H1 (cell line): Measurements from ENCODE around the gene KRT14. TPM values are rescaled to one million over a fixed set of nuclear protein-coding genes. Genes with fewer than 3 reads are reported as not detected.

ENCODE experiments used
- CTCF ChIA-PET: fragments of 300-600 bp; sonication (Branson Sonifier 250); formaldehyde crosslinking; loops from one replicate; lab custom pipeline; 2021; ENCODE audit not compliant: partially characterized antibody; lab: Charles Lee
- POLR2A ChIA-PET: fragments of 300-600 bp; sonication (Branson Sonifier 250); formaldehyde crosslinking; loops from one replicate; lab custom pipeline; 2021; ENCODE audit warnings: inconsistent platforms; ENCODE audit not compliant: partially characterized antibody; lab: Charles Lee
- DNase-seq, 2 experiments: peaks; one replicate each; pipeline versions ENCODE4 v3.0.0 to v3.0.0-alpha.2; 2010 to 2022; ENCODE audit warnings: low spot score in 2 of 2, low read depth in 1 of 2, mixed read lengths in 1 of 2
- FAIRE-seq: peaks from 2 replicates; lab custom pipeline; 2011; peaks lifted over from hg19 to GRCh38; lab: Jason Lieb, UNC
- H2AFZ ChIP-seq: 2 replicates; pipeline ENCODE4 v1.8.1; 2012; ENCODE audit warnings: low read length, inconsistent platforms
- H2AK5ac ChIP-seq: 2 replicates; pipeline ENCODE4 v1.6.1; 2013; ENCODE audit warnings: low read depth, low read length
- H2BK120ac ChIP-seq: replicated peaks from 2 replicates; pipeline ENCODE3; 2013; ENCODE audit warnings: low read depth, low read length, inconsistent platforms
- H2BK12ac ChIP-seq: 2 replicates; pipeline ENCODE4 v1.6.1; 2013; ENCODE audit warnings: low read depth, low read length
- H2BK15ac ChIP-seq: 2 replicates; pipeline ENCODE4 v1.6.1; 2013; ENCODE audit warnings: low read length
- H2BK20ac ChIP-seq: 2 replicates; pipeline ENCODE4 v1.6.1; 2013; ENCODE audit warnings: low read length
- H2BK5ac ChIP-seq: 2 replicates; pipeline ENCODE4 v1.6.1; 2013; ENCODE audit warnings: low read depth, low read length
- H3K14ac ChIP-seq: 2 replicates; pipeline ENCODE4 v1.6.1; 2013; ENCODE audit warnings: inconsistent platforms; ENCODE audit not compliant: insufficient read length
- H3K18ac ChIP-seq: 2 replicates; pipeline ENCODE4 v1.6.1; 2013; ENCODE audit warnings: low read length; ENCODE audit errors: extremely low read depth
- H3K23ac ChIP-seq: 2 replicates; pipeline ENCODE4 v1.6.1; 2013; ENCODE audit warnings: inconsistent platforms; ENCODE audit not compliant: insufficient read length
- H3K23me2 ChIP-seq: 2 replicates; pipeline ENCODE4 v1.6.1; 2013; ENCODE audit warnings: low read depth, low read length
- H3K27ac ChIP-seq: 2 replicates; pipeline ENCODE4 v1.6.1; 2011; ENCODE audit warnings: low read depth, low read length, inconsistent platforms
- H3K27me3 ChIP-seq, 4 experiments: replicated peaks in 1 of 4; 1 replicate in 1 of 4; 2 replicates in 3 of 4; pipeline versions ENCODE4 v1.6.1 to v1.8.1; 2011 to 2013; ENCODE audit warnings: low read length in 3 of 4, mild to moderate bottlenecking in 3 of 4, inconsistent platforms in 2 of 4, mixed read lengths in 2 of 4, moderate library complexity in 1 of 4; ENCODE audit not compliant: control insufficient read depth in 3 of 4, insufficient read depth in 3 of 4; ENCODE audit errors: extremely low read depth in 1 of 4
- H3K36me3 ChIP-seq, 4 experiments: 2 replicates each; pipeline versions ENCODE4 v1.6.1 to v1.8.1; 2011 to 2013; ENCODE audit warnings: mild to moderate bottlenecking in 4 of 4, low read length in 3 of 4, moderate library complexity in 2 of 4, control low read depth in 1 of 4, inconsistent platforms in 1 of 4; ENCODE audit not compliant: insufficient read depth in 4 of 4, control insufficient read depth in 2 of 4
- H3K4ac ChIP-seq: replicated peaks from 2 replicates; pipeline ENCODE3; 2013; ENCODE audit warnings: low read length, low read depth, mixed read lengths, inconsistent platforms; ENCODE audit not compliant: insufficient read length
- H3K4me1 ChIP-seq, 4 experiments: replicated peaks in 1 of 4; 1 replicate in 1 of 4; 2 replicates in 3 of 4; pipeline versions ENCODE4 v1.6.1 to v1.8.1; 2011 to 2013; ENCODE audit warnings: low read length in 3 of 4, inconsistent platforms in 2 of 4, mixed read lengths in 1 of 4; ENCODE audit not compliant: insufficient read depth in 4 of 4, control insufficient read depth in 3 of 4
- H3K4me2 ChIP-seq, 2 experiments: 2 replicates each; pipeline versions ENCODE4 v1.6.1 to v1.8.1; 2011 to 2013; ENCODE audit warnings: low read depth in 2 of 2, low read length in 2 of 2, control low read depth in 1 of 2, inconsistent platforms in 1 of 2, mild to moderate bottlenecking in 1 of 2; ENCODE audit not compliant: insufficient read depth in 1 of 2
- H3K4me3 ChIP-seq, 4 experiments: fragments of 200-600, 300-600 bp in 1 of 4; sonication (generic), shearing (Covaris generic), sonication (Bioruptor Twin) in 1 of 4; 2 replicates each; pipeline versions ENCODE4 v1.5.1 to v1.8.1; 2011 to 2016; ENCODE audit warnings: low read length in 4 of 4, low read depth in 3 of 4, control low read depth in 2 of 4, inconsistent platforms in 2 of 4, mild to moderate bottlenecking in 2 of 4, mixed read lengths in 1 of 4, moderate library complexity in 1 of 4; ENCODE audit not compliant: insufficient read depth in 2 of 4; ENCODE audit errors: extremely low read depth in 1 of 4
- H3K56ac ChIP-seq: replicated peaks from 2 replicates; pipeline ENCODE3; 2013; ENCODE audit warnings: low read depth, mild to moderate bottlenecking, mixed read lengths, low read length, inconsistent platforms; ENCODE audit not compliant: insufficient read length
- H3K79me1 ChIP-seq: 2 replicates; pipeline ENCODE4 v1.6.1; 2013; ENCODE audit warnings: low read depth, low read length, control low read depth
- H3K79me2 ChIP-seq, 2 experiments: 2 replicates each; pipeline versions ENCODE4 v1.6.1 to v1.8.1; 2012 to 2013; ENCODE audit warnings: low read length in 2 of 2, mild to moderate bottlenecking in 2 of 2, inconsistent platforms in 1 of 2; ENCODE audit not compliant: insufficient read depth in 2 of 2, control insufficient read depth in 1 of 2
- H3K9ac ChIP-seq, 4 experiments: replicated peaks in 1 of 4; 1 replicate in 1 of 4; 2 replicates in 3 of 4; pipeline versions ENCODE4 v1.6.1 to v1.8.1; 2011 to 2013; ENCODE audit warnings: low read depth in 3 of 4, low read length in 3 of 4, control low read depth in 2 of 4, mild to moderate bottlenecking in 2 of 4, moderate library complexity in 2 of 4, inconsistent platforms in 1 of 4; ENCODE audit errors: extremely low read depth in 1 of 4
- H3K9me3 ChIP-seq, 2 experiments: 2 replicates each; pipeline versions ENCODE4 v1.6.1 to v1.8.1; 2012 to 2013; ENCODE audit warnings: mild to moderate bottlenecking in 2 of 2, moderate library complexity in 2 of 2, control low read depth in 1 of 2, inconsistent platforms in 1 of 2, low read depth in 1 of 2, low read length in 1 of 2, mixed read lengths in 1 of 2; ENCODE audit not compliant: insufficient read depth in 2 of 2
- H4K20me1 ChIP-seq, 2 experiments: replicated peaks in 1 of 2; 2 replicates each; pipeline versions ENCODE3 to v1.8.1; 2011 to 2013; ENCODE audit warnings: inconsistent platforms in 2 of 2, low read length in 2 of 2, mild to moderate bottlenecking in 1 of 2; ENCODE audit not compliant: insufficient read depth in 2 of 2, control insufficient read depth in 1 of 2
- H4K5ac ChIP-seq: 2 replicates; pipeline ENCODE4 v1.6.1; 2013; ENCODE audit warnings: low read length, low read depth, mixed read lengths, inconsistent platforms; ENCODE audit not compliant: insufficient read length
- H4K8ac ChIP-seq: 2 replicates; pipeline ENCODE4 v1.8.0; 2013; ENCODE audit warnings: mild to moderate bottlenecking, moderate library complexity, low read length, inconsistent platforms; ENCODE audit not compliant: insufficient read depth; ENCODE audit errors: extremely low read depth
- H4K91ac ChIP-seq: replicated peaks from 2 replicates; pipeline ENCODE3; 2013; ENCODE audit warnings: low read length, mixed read lengths, inconsistent platforms; ENCODE audit not compliant: insufficient read length
- ASH2L ChIP-seq: fragments of 200-600, 300-600 bp; sonication (generic); IDR thresholded peaks from one replicate; pipeline ENCODE4 v1.7.1; 2017; ENCODE audit warnings: low read length
- ATF3 ChIP-seq: IDR thresholded peaks from 2 replicates; pipeline ENCODE4 v1.6.1; 2011; ENCODE audit warnings: low read depth, mild to moderate bottlenecking, low read length; ENCODE audit not compliant: insufficient read depth
- CHD1 ChIP-seq: IDR thresholded peaks from 2 replicates; pipeline ENCODE4 v1.6.1; 2012; ENCODE audit warnings: low read depth, low read length, improper control_type of control experiment
- CHD2 ChIP-seq: IDR thresholded peaks from 2 replicates; pipeline ENCODE4 v1.6.1; 2012; ENCODE audit warnings: low read length, improper control_type of control experiment
- FOSL1 ChIP-seq: IDR thresholded peaks from 2 replicates; pipeline ENCODE4 v1.6.1; 2011; ENCODE audit warnings: mild to moderate bottlenecking, low read depth, low read length, moderate library complexity; ENCODE audit not compliant: insufficient read depth
- KDM5A ChIP-seq: fragments of 200-600 bp; IDR thresholded peaks from 2 replicates; pipeline ENCODE4 v1.7.1; 2012; ENCODE audit warnings: mild to moderate bottlenecking, low read length, inconsistent platforms, mixed read lengths
- SAP30 ChIP-seq: fragments of 300-600 bp; sonication (generic); IDR thresholded peaks from 2 replicates; pipeline ENCODE4 v1.7.1; 2012; ENCODE audit warnings: low read length, moderate library complexity, mild to moderate bottlenecking, inconsistent platforms; ENCODE audit not compliant: insufficient read depth, insufficient replicate concordance
- SP2 ChIP-seq: IDR thresholded peaks from 2 replicates; pipeline ENCODE4 v1.6.1; 2012; ENCODE audit warnings: mild to moderate bottlenecking, low read length, inconsistent platforms
- SRF ChIP-seq: IDR thresholded peaks from 2 replicates; pipeline ENCODE4 v1.6.1; 2011; ENCODE audit warnings: mild to moderate bottlenecking, low read depth, low read length, moderate library complexity
- TBP ChIP-seq: IDR thresholded peaks from 2 replicates; pipeline ENCODE4 v1.6.1; 2011; ENCODE audit warnings: low read depth, low read length, improper control_type of control experiment
- USF2 ChIP-seq: IDR thresholded peaks from 2 replicates; pipeline ENCODE4 v1.6.1; 2011; ENCODE audit warnings: low read length, improper control_type of control experiment
- WGBS, 2 experiments: shearing (Covaris generic) in 1 of 2; methylation state at CpG; one replicate each; pipeline versions ENCODE4 v1.1.6 to v1.1.7; 2013 to 2015; ENCODE audit warnings: low lambda C conversion rate in 2 of 2, mixed read lengths in 2 of 2, inconsistent platforms in 1 of 2, low coverage in 1 of 2, missing lambda C conversion rate in 1 of 2; ENCODE audit not compliant: insufficient replicate concordance in 2 of 2, insufficient coverage in 1 of 2, insufficient read length in 1 of 2; ENCODE audit errors: extremely low coverage in 1 of 2, missing lambda C conversion rate in 1 of 2; 5-methylcytosine and 5-hydroxymethylcytosine counted together
- polyA plus RNA-seq, 7 experiments: library from polyadenylated mRNA; depleted of rRNA in 3 of 7; stranded (reverse) in 5 of 7; unstranded in 2 of 7; fragments of >200 nt in 5 of 7; fragments of 200-250 nt in 2 of 7; gene quantifications; 1 replicate in 5 of 7; 2 replicates in 1 of 7; 4 replicates in 1 of 7; pipeline versions ENCODE4 v1.2.1 to v1.2.3, GENCODE V29; 2011 to 2013; ENCODE audit warnings: missing spikeins in 2 of 7, mixed read lengths in 2 of 7
- total RNA-seq: library from RNA; stranded (reverse); fragmentation: NEBNext Ultra II Directional; extraction: Animal tissue kit (Norgen Biotek cat#: 25700); gene quantifications from 2 replicates; pipeline ENCODE4 v1.2.1, GENCODE V29; 2021

Gene KRT14
- total and polyA plus RNA-seq, 2 of the 8 experiments (the other 6 are each of a cell fraction or from before 2014, with no cell fraction given) = 0.35 TPM; not detected in 1

- H3K4me3 ChIP-seq = no peak overlapping the region
- TF ChIP-seq SP2 = no peak
- no peak for TF ChIP-seq TBP
- TF ChIP-seq ASH2L = no peak
- TF ChIP-seq KDM5A = no peak
- TF ChIP-seq SRF = no peak
- no peak for TF ChIP-seq CHD1
- TF ChIP-seq CHD2 = no peak
- no peak for TF ChIP-seq FOSL1
- no peak for TF ChIP-seq USF2
- TF ChIP-seq ATF3 = no peak
- TF ChIP-seq SAP30 = no peak
- TF ChIP-seq, all 59 proteins: peak for 0
- ChIA-PET CTCF (interaction anchor here (0.8 to 2.3 kb wide), 7 partner anchors 8 to 127 kb away, joined by 3 to 14 read pairs (median 5); no protein-coding TSS in a partner anchor), POLR2A (no interaction called here)
- WGBS, 2 experiments = 66% methylated on average over 3 of the region's 3 CpGs; no CpG with 5 or more reads in 1 of the 2 experiments
- H2BK12ac ChIP-seq = no peak overlapping the region
- peaks cover 0 to 4% (median 2%) of the 10 kb centered on the region in 4 experiments; a peak in 3 of 7 replicates for H3K4me1 ChIP-seq
- no peak for FAIRE-seq
- H3K27me3 ChIP-seq = 0 out of 7 replicates have a peak, but pooled peaks cover 0 to 1% (median 0%) of the 10 kb centered on the region in 4 experiments
- no peak overlapping the region for H3K23ac ChIP-seq
- H3K4me2 ChIP-seq = no peak overlapping the region
- no peaks in the 10 kb centered on the region for H3K79me2 ChIP-seq
- H3K23me2 ChIP-seq = no peaks in the 10 kb centered on the region; the same call in 1 of the 2 replicates
- H4K8ac ChIP-seq = no peak overlapping the region
- H3K36me3 ChIP-seq = no peaks in the 10 kb centered on the region
- no peak overlapping the region for H3K27ac ChIP-seq
- no peaks in the 10 kb centered on the region for H3K79me1 ChIP-seq
- H4K5ac ChIP-seq = no peak overlapping the region
- H2AK5ac ChIP-seq = no peak overlapping the region
- no peak overlapping the region for H2BK120ac ChIP-seq
- H3K9ac ChIP-seq = no peak overlapping the region
- no peaks in the 10 kb centered on the region for H3K9me3 ChIP-seq
- H2AFZ ChIP-seq = no peak overlapping the region
- H3K56ac ChIP-seq = no peak overlapping the region
- H4K20me1 ChIP-seq = no peaks in the 10 kb centered on the region
- H2BK5ac ChIP-seq = no peak overlapping the region
- no peak for DNase-seq
- H3K18ac ChIP-seq = no peak overlapping the region
- H3K4ac ChIP-seq = no peak overlapping the region
- H3K14ac ChIP-seq = no peak overlapping the region
- no peak overlapping the region for H4K91ac ChIP-seq
- no peak overlapping the region for H2BK15ac ChIP-seq
- H2BK20ac ChIP-seq = no peak overlapping the region
Observed at GRCh38 chr17:41575336-41575735, 11.4 kb downstream of the KRT14 start.
